ENCODE data around the gene TMEM94.

TMEM94 gene

GRCh38 chr17:75487351-75488070, 31.1 kb downstream of the TMEM94 start:
- H3K4me1 ChIP-seq (ENCODE audit: control insufficient read depth in 2 of 2, insufficient read depth in 1 of 2, low read depth in 1 of 2, low read length in 2 of 2) = peaks cover 0 to 1% of the 10 kb centered on the region in 2 donors

GRCh38 chr17:75488693-75489510, 32.5 kb downstream of the TMEM94 start:
- H3K79me1 ChIP-seq (ENCODE audit: low read depth, low read length) = peaks cover 4% of the 10 kb centered on the region
- H3K4me3 ChIP-seq (ENCODE audit: low read length in 2 of 2) = no peak overlapping the region
- H2AFZ ChIP-seq (ENCODE audit: low read length) = no peak overlapping the region
- no peak overlapping the region for H4K91ac ChIP-seq (ENCODE audit: low read depth, low read length, poor library complexity)
- H2BK12ac ChIP-seq (ENCODE audit: low read length) = no peak overlapping the region
- H3K4me1 ChIP-seq (ENCODE audit: control insufficient read depth in 2 of 2, insufficient read depth in 1 of 2, low read depth in 1 of 2, low read length in 2 of 2) = peaks cover 0 to 1% of the 10 kb centered on the region in 2 donors
- no peak overlapping the region for H3K23ac ChIP-seq (ENCODE audit: low read depth, low read length, poor library complexity)
- no peak overlapping the region for H2BK15ac ChIP-seq (ENCODE audit: low read length)
- no peaks in the 10 kb centered on the region for H3K27me3 ChIP-seq (ENCODE audit: control insufficient read depth in 3 of 3, insufficient read depth in 3 of 3, low read depth in 1 of 3, low read length in 3 of 3)
- no peak for DNase-seq (ENCODE audit: low spot score)
- H4K8ac ChIP-seq (ENCODE audit: low read depth, low read length) = no peak overlapping the region
- no peak overlapping the region for H3K14ac ChIP-seq (ENCODE audit: low read length)
- no peak overlapping the region for H2BK120ac ChIP-seq (ENCODE audit: low read depth, low read length)
- no peak overlapping the region for H3K4me2 ChIP-seq (ENCODE audit: insufficient read depth, low read length, poor library complexity, severe bottlenecking)
- no peak overlapping the region for H3K4ac ChIP-seq (ENCODE audit: low read length)
- peaks cover 0 to 1% of the 10 kb centered on the region in 2 donors for H3K9me3 ChIP-seq (replicated peaks in 1 of 2; ENCODE audit: control insufficient read depth in 2 of 2, insufficient read depth in 1 of 2, low read depth in 1 of 2, low read length in 2 of 2)
- H3K36me3 ChIP-seq (replicated peaks in 1 of 2; ENCODE audit: control insufficient read depth in 2 of 2, insufficient read depth in 2 of 2, low read length in 2 of 2) = peaks cover 23 to 61% of the 10 kb centered on the region in 2 donors
- H2AK5ac ChIP-seq (ENCODE audit: low read depth, low read length) = no peak overlapping the region
- no CpG with 5 or more reads among the region's 24 CpGs for WGBS, 2 donors (ENCODE audit: extremely low coverage in 2 of 2, insufficient read length in 2 of 2, insufficient replicate concordance in 1 of 2)
- H3K9ac ChIP-seq (ENCODE audit: low read depth, low read length, poor library complexity) = no peak overlapping the region
- peak overlapping the region; percentile 44 for H3K18ac ChIP-seq (ENCODE audit: low read length)
- no peak overlapping the region for H2BK5ac ChIP-seq (ENCODE audit: low read length)
- no peak overlapping the region for H3K27ac ChIP-seq (replicated peaks; ENCODE audit: low read length)

More at GRCh38 chr17:75487351-75488070, 31.1 kb downstream of the TMEM94 start:
- peak overlapping the region; percentile 59 for H3K4ac ChIP-seq (ENCODE audit: low read length)
- no peak overlapping the region for H3K14ac ChIP-seq (ENCODE audit: low read length)
- H3K23ac ChIP-seq (ENCODE audit: low read depth, low read length, poor library complexity) = peak overlapping the region; percentile 82
- no peak for DNase-seq (ENCODE audit: low spot score)
- H3K18ac ChIP-seq (ENCODE audit: low read length) = no peak overlapping the region
- no peak overlapping the region for H2BK120ac ChIP-seq (ENCODE audit: low read depth, low read length)
- no peak overlapping the region for H2AFZ ChIP-seq (ENCODE audit: low read length)
- H4K91ac ChIP-seq (ENCODE audit: low read depth, low read length, poor library complexity) = no peak overlapping the region
- H3K4me2 ChIP-seq (ENCODE audit: insufficient read depth, low read length, poor library complexity, severe bottlenecking) = no peak overlapping the region
- peaks cover 0 to 1% of the 10 kb centered on the region in 2 donors for H3K9me3 ChIP-seq (replicated peaks in 1 of 2; ENCODE audit: control insufficient read depth in 2 of 2, insufficient read depth in 1 of 2, low read depth in 1 of 2, low read length in 2 of 2)
- H3K4me3 ChIP-seq (ENCODE audit: low read length in 2 of 2) = no peak overlapping the region
- no peak overlapping the region for H3K9ac ChIP-seq (ENCODE audit: low read depth, low read length, poor library complexity)
- H3K79me1 ChIP-seq (ENCODE audit: low read depth, low read length) = no peaks in the 10 kb centered on the region
- no peaks in the 10 kb centered on the region for H3K27me3 ChIP-seq (ENCODE audit: control insufficient read depth in 3 of 3, insufficient read depth in 3 of 3, low read depth in 1 of 3, low read length in 3 of 3)
- WGBS, 2 donors (ENCODE audit: extremely low coverage in 2 of 2, insufficient read length in 2 of 2, insufficient replicate concordance in 1 of 2) = no CpG with 5 or more reads among the region's 12 CpGs
- no peak overlapping the region for H3K27ac ChIP-seq (replicated peaks; ENCODE audit: low read length)
- H3K36me3 ChIP-seq (replicated peaks in 1 of 2; ENCODE audit: control insufficient read depth in 2 of 2, insufficient read depth in 2 of 2, low read length in 2 of 2) = peaks cover 15 to 52% of the 10 kb centered on the region in 2 donors
- no peak overlapping the region for H2BK5ac ChIP-seq (ENCODE audit: low read length)
- H4K8ac ChIP-seq (ENCODE audit: low read depth, low read length) = no peak overlapping the region
- H2AK5ac ChIP-seq (ENCODE audit: low read depth, low read length) = peak overlapping the region; percentile 77
- no peak overlapping the region for H2BK15ac ChIP-seq (ENCODE audit: low read length)
- no peak overlapping the region for H2BK12ac ChIP-seq (ENCODE audit: low read length)

- Histone ChIP-seq H3K36me3 (replicated peaks in 1 of 2; ENCODE audit: control insufficient read depth in 2 of 2, insufficient read depth in 2 of 2, low read length in 2 of 2) (peaks cover 29 to 67% of the 10 kb centered on the region in 2 donors), H2AK5ac (ENCODE audit: low read depth, low read length) (no peak overlapping the region), H2BK5ac (ENCODE audit: low read length) (no peak overlapping the region), H2AFZ (ENCODE audit: low read length) (no peak overlapping the region), H3K79me1 (ENCODE audit: low read depth, low read length) (peaks cover 4% of the 10 kb centered on the region), H3K14ac (ENCODE audit: low read length) (peak overlapping the region; percentile 31), H4K91ac (ENCODE audit: low read depth, low read length, poor library complexity) (no peak overlapping the region), H2BK15ac (ENCODE audit: low read length) (no peak overlapping the region), H2BK120ac (ENCODE audit: low read depth, low read length) (no peak overlapping the region), H4K8ac (ENCODE audit: low read depth, low read length) (no peak overlapping the region), H3K9me3 (replicated peaks in 1 of 2; ENCODE audit: control insufficient read depth in 2 of 2, insufficient read depth in 1 of 2, low read depth in 1 of 2, low read length in 2 of 2) (peaks cover 0 to 1% of the 10 kb centered on the region in 2 donors), H3K27ac (replicated peaks; ENCODE audit: low read length) (no peak overlapping the region), H2BK12ac (ENCODE audit: low read length) (no peak overlapping the region), H3K4ac (ENCODE audit: low read length) (no peak overlapping the region), H3K27me3 (ENCODE audit: control insufficient read depth in 3 of 3, insufficient read depth in 3 of 3, low read depth in 1 of 3, low read length in 3 of 3) (no peaks in the 10 kb centered on the region), H3K9ac (ENCODE audit: low read depth, low read length, poor library complexity) (peak overlapping the region; percentile 24), H3K23ac (ENCODE audit: low read depth, low read length, poor library complexity) (no peak overlapping the region), H3K4me2 (ENCODE audit: insufficient read depth, low read length, poor library complexity, severe bottlenecking) (no peak overlapping the region), H3K18ac (ENCODE audit: low read length) (peak overlapping the region; percentile 44), H3K4me1 (ENCODE audit: control insufficient read depth in 2 of 2, insufficient read depth in 1 of 2, low read depth in 1 of 2, low read length in 2 of 2) (peaks cover 0 to 1% of the 10 kb centered on the region in 2 donors), H3K4me3 (ENCODE audit: low read length in 2 of 2) (no peak overlapping the region)
- WGBS, 2 donors (ENCODE audit: extremely low coverage in 2 of 2, insufficient read length in 2 of 2, insufficient replicate concordance in 1 of 2) = no CpG with 5 or more reads among the region's 14 CpGs
- no peak for DNase-seq (ENCODE audit: low spot score)
Observed at GRCh38 chr17:75489511-75489955, 33.1 kb downstream of the TMEM94 start.

All from neuronal stem cell (in vitro differentiated cells).